Activated naive CD8-positive, alpha-beta T cell treated with anti-CD3 and anti-CD28 coated beads, Interleukin-2, amount 10 ng/mL, durations not matched to agents 7 days and 5 days (primary cell): ENCODE measurements around the gene C11orf97. TPM values are rescaled to one million over a fixed set of nuclear protein-coding genes. Genes with fewer than 3 reads are reported as not detected.

Experiments
- ATAC-seq: fragments of 150-1000 bp; cut with Tn5 transposase; one replicate; pipeline ENCODE4 v1.10.0; 2021; ENCODE audit warnings: low read depth, moderate library complexity
- POLR2A ChIA-PET: fragments of 350-600 bp; sonication (Branson Sonifier 250); formaldehyde crosslinking; loops from one replicate; lab custom pipeline; 2021; ENCODE audit warnings: antibody characterized with exemption; lab: Charles Lee
- DNase-seq: peaks from one replicate; pipeline ENCODE4 v3.0.0; 2021
- H3K27ac Mint-ChIP-seq: one replicate; pipeline ENCODE4 v1.8.0; 2022; ENCODE audit warnings: mild to moderate bottlenecking, mixed read lengths
- H3K27me3 Mint-ChIP-seq: one replicate; pipeline ENCODE4 v1.8.0; 2022; ENCODE audit warnings: mild to moderate bottlenecking, moderate library complexity, mixed read lengths
- H3K36me3 Mint-ChIP-seq: one replicate; pipeline ENCODE4 v1.8.0; 2021; ENCODE audit warnings: mild to moderate bottlenecking, mixed read lengths
- H3K4me1 Mint-ChIP-seq: one replicate; pipeline ENCODE4 v1.8.0; 2021; ENCODE audit warnings: mixed read lengths
- H3K4me3 Mint-ChIP-seq: one replicate; pipeline ENCODE4 v1.8.0; 2022; ENCODE audit warnings: mild to moderate bottlenecking, moderate library complexity, mixed read lengths
- H3K9me3 Mint-ChIP-seq: one replicate; pipeline ENCODE4 v1.8.0; 2021; ENCODE audit warnings: mixed read lengths
- total RNA-seq, 2 experiments: library from RNA; stranded (reverse); gene quantifications; one replicate each; pipeline ENCODE4 v1.2.3, GENCODE V29; 2021

C11orf97 gene
- total RNA-seq, 2 experiments from 2014 or later = not detected

GRCh38 chr11:94507485-94507884, 4.8 kb upstream of the C11orf97 start:
- Mint-ChIP-seq H3K9me3 (no peaks in the 10 kb centered on the region), H3K4me3 (no peak overlapping the region), H3K36me3 (no peaks in the 10 kb centered on the region), H3K4me1 (peaks cover 8% of the 10 kb centered on the region), H3K27me3 (peaks cover 19% of the 10 kb centered on the region), H3K27ac (no peak overlapping the region)
- DNase-seq = no peak
- POLR2A ChIA-PET = no interaction called here
- no peak for ATAC-seq

- H3K27ac Mint-ChIP-seq = no peak overlapping the region
- POLR2A ChIA-PET = interaction anchor here (1.2 kb wide), 1 partner anchor 31 kb away, joined by 4 read pairs; the partner anchor contains the start of gene FUT4
- peaks cover 42% of the 10 kb centered on the region for H3K27me3 Mint-ChIP-seq
- DNase-seq (no peak), ATAC-seq (no peak)
- H3K4me1 Mint-ChIP-seq = peaks cover 14% of the 10 kb centered on the region
- no peak overlapping the region for H3K4me3 Mint-ChIP-seq
- H3K9me3 Mint-ChIP-seq = no peaks in the 10 kb centered on the region
- no peaks in the 10 kb centered on the region for H3K36me3 Mint-ChIP-seq
These were observed 830 bp downstream of the C11orf97 start for GRCh38 chr11:94513091-94513490.

- Mint-ChIP-seq H3K27me3 (peaks cover 38% of the 10 kb centered on the region), H3K9me3 (no peaks in the 10 kb centered on the region), H3K4me3 (no peak overlapping the region), H3K36me3 (no peaks in the 10 kb centered on the region), H3K4me1 (peaks cover 14% of the 10 kb centered on the region), H3K27ac (no peak overlapping the region)
- ATAC-seq = no peak
- no peak for DNase-seq
- POLR2A ChIA-PET = no interaction called here
These were observed 3.1 kb downstream of the C11orf97 start for GRCh38 chr11:94515398-94515797.

- POLR2A ChIA-PET = no interaction called here
- Mint-ChIP-seq H3K27ac (no peak overlapping the region), H3K27me3 (peaks cover 27% of the 10 kb centered on the region), H3K36me3 (no peaks in the 10 kb centered on the region), H3K4me1 (peaks cover 13% of the 10 kb centered on the region), H3K4me3 (no peak overlapping the region), H3K9me3 (no peaks in the 10 kb centered on the region)
- DNase-seq (no peak), ATAC-seq (no peak)
These were observed 4.5 kb downstream of the C11orf97 start for GRCh38 chr11:94516725-94517124.

GRCh38 chr11:94518300-94518699, 6.0 kb downstream of the C11orf97 start:
- H3K4me1 Mint-ChIP-seq = no peaks in the 10 kb centered on the region
- ATAC-seq (no peak), DNase-seq (no peak)
- H3K36me3 Mint-ChIP-seq = no peaks in the 10 kb centered on the region
- POLR2A ChIA-PET = interaction anchor here (0.7 kb wide), 1 partner anchor 451 kb away, joined by 3 read pairs; no protein-coding TSS in a partner anchor
- no peaks in the 10 kb centered on the region for H3K9me3 Mint-ChIP-seq
- peaks cover 20% of the 10 kb centered on the region for H3K27me3 Mint-ChIP-seq
- no peak overlapping the region for H3K27ac Mint-ChIP-seq
- H3K4me3 Mint-ChIP-seq = no peak overlapping the region

- ATAC-seq = no peak
- POLR2A ChIA-PET = no interaction called here
- no peak overlapping the region for H3K4me3 Mint-ChIP-seq
These were observed 7.3 kb downstream of the C11orf97 start for GRCh38 chr11:94519478-94520084.

GRCh38 chr11:94521684-94522083, 9.4 kb downstream of the C11orf97 start:
- H3K4me3 Mint-ChIP-seq = no peak overlapping the region
- no peak overlapping the region for H3K27ac Mint-ChIP-seq
- no peaks in the 10 kb centered on the region for H3K36me3 Mint-ChIP-seq
- no peaks in the 10 kb centered on the region for H3K4me1 Mint-ChIP-seq
- H3K27me3 Mint-ChIP-seq = peaks cover 15% of the 10 kb centered on the region
- POLR2A ChIA-PET = no interaction called here
- no peak for DNase-seq
- H3K9me3 Mint-ChIP-seq = no peaks in the 10 kb centered on the region
- ATAC-seq = no peak

More at GRCh38 chr11:94519478-94520084, 7.3 kb downstream of the C11orf97 start:
- H3K36me3 Mint-ChIP-seq = no peaks in the 10 kb centered on the region
- H3K27me3 Mint-ChIP-seq = peaks cover 18% of the 10 kb centered on the region
- H3K4me1 Mint-ChIP-seq = no peaks in the 10 kb centered on the region
- no peaks in the 10 kb centered on the region for H3K9me3 Mint-ChIP-seq
- no peak for DNase-seq
- no peak overlapping the region for H3K27ac Mint-ChIP-seq

- no peaks in the 10 kb centered on the region for H3K36me3 Mint-ChIP-seq
- DNase-seq (no peak), ATAC-seq (no peak)
- POLR2A ChIA-PET = no interaction called here
- peaks cover 20% of the 10 kb centered on the region for H3K27me3 Mint-ChIP-seq
- no peak overlapping the region for H3K27ac Mint-ChIP-seq
- H3K4me1 Mint-ChIP-seq = no peaks in the 10 kb centered on the region
- no peak overlapping the region for H3K4me3 Mint-ChIP-seq
- H3K9me3 Mint-ChIP-seq = no peaks in the 10 kb centered on the region
These were observed 12.1 kb downstream of the C11orf97 start for GRCh38 chr11:94524341-94524740.

GRCh38 chr11:94525546-94526324, 13.5 kb downstream of the C11orf97 start:
- Mint-ChIP-seq H3K9me3 (no peaks in the 10 kb centered on the region), H3K36me3 (no peaks in the 10 kb centered on the region), H3K27ac (no peak overlapping the region), H3K4me3 (no peak overlapping the region), H3K4me1 (no peaks in the 10 kb centered on the region), H3K27me3 (peaks cover 23% of the 10 kb centered on the region)
- ATAC-seq (no peak), DNase-seq (no peak)
- POLR2A ChIA-PET = no interaction called here

GRCh38 chr11:94526645-94527438, 14.6 kb downstream of the C11orf97 start:
- POLR2A ChIA-PET = interaction anchor here (0.8 kb wide), 1 partner anchor 15 kb away, joined by 3 read pairs; the partner anchor contains the start of gene C11orf97
- no peaks in the 10 kb centered on the region for H3K4me1 Mint-ChIP-seq
- H3K9me3 Mint-ChIP-seq = no peaks in the 10 kb centered on the region
- no peaks in the 10 kb centered on the region for H3K36me3 Mint-ChIP-seq
- peaks cover 27% of the 10 kb centered on the region for H3K27me3 Mint-ChIP-seq
- DNase-seq (no peak), ATAC-seq (no peak)
- H3K27ac Mint-ChIP-seq = no peak overlapping the region
- H3K4me3 Mint-ChIP-seq = no peak overlapping the region

- no peak overlapping the region for H3K4me3 Mint-ChIP-seq
- no peaks in the 10 kb centered on the region for H3K4me1 Mint-ChIP-seq
- H3K9me3 Mint-ChIP-seq = no peaks in the 10 kb centered on the region
- POLR2A ChIA-PET = no interaction called here
- no peak for ATAC-seq
- H3K27ac Mint-ChIP-seq = no peak overlapping the region
- H3K27me3 Mint-ChIP-seq = peaks cover 28% of the 10 kb centered on the region
- DNase-seq = no peak
- no peaks in the 10 kb centered on the region for H3K36me3 Mint-ChIP-seq
These were observed 16.3 kb downstream of the C11orf97 start for GRCh38 chr11:94528551-94528950.

GRCh38 chr11:94532211-94532610, 19.9 kb downstream of the C11orf97 start:
- ATAC-seq (no peak), DNase-seq (no peak)
- POLR2A ChIA-PET = no interaction called here
- no peaks in the 10 kb centered on the region for H3K9me3 Mint-ChIP-seq
- H3K27ac Mint-ChIP-seq = no peak overlapping the region
- peaks cover 20% of the 10 kb centered on the region for H3K27me3 Mint-ChIP-seq
- H3K36me3 Mint-ChIP-seq = no peaks in the 10 kb centered on the region
- peaks cover 1% of the 10 kb centered on the region for H3K4me1 Mint-ChIP-seq
- H3K4me3 Mint-ChIP-seq = no peak overlapping the region

GRCh38 chr11:94533206-94533605, 20.9 kb downstream of the C11orf97 start:
- no peaks in the 10 kb centered on the region for H3K36me3 Mint-ChIP-seq
- H3K4me1 Mint-ChIP-seq = peaks cover 1% of the 10 kb centered on the region
- peaks cover 25% of the 10 kb centered on the region for H3K27me3 Mint-ChIP-seq
- H3K4me3 Mint-ChIP-seq = no peak overlapping the region
- DNase-seq (no peak), ATAC-seq (no peak)
- H3K9me3 Mint-ChIP-seq = no peaks in the 10 kb centered on the region
- POLR2A ChIA-PET = no interaction called here
- H3K27ac Mint-ChIP-seq = no peak overlapping the region
